ENCODE measurements around the gene SAP25. TPM values are rescaled to one million over a fixed set of nuclear protein-coding genes. Genes with fewer than 3 reads are reported as not detected.

The SAP25 gene
- total and polyA plus RNA-seq, 10 donors, result 11.0 to 75.6 (median 25.1) TPM

Small RNAs within 50 kb of the gene (small RNA-seq; reads per million reads assigned to genes)
- 0 reads per million in 4 donors for gene RN7SL416P
- 0 reads per million in 4 donors for gene SAP25

Other genes starting within 250 kb of the SAP25 start
- 100 to 1,000 TPM in 2 of 7 donors, 10 to 100 TPM in 5; 66.2 to 114 (median 70.5) TPM for gene PILRB, start 215.8 kb downstream of the SAP25 start, total RNA-seq
- 10 to 100 TPM; 56.8 to 97.5 (median 95.0) TPM for gene PILRB, start 215.8 kb downstream of the SAP25 start, polyA plus RNA-seq
- gene PILRA, start 200.4 kb downstream of the SAP25 start, total RNA-seq, result 10 to 100 TPM; 19.8 to 61.1 (median 30.9) TPM
- gene PILRA, start 200.4 kb downstream of the SAP25 start, polyA plus RNA-seq, result 10 to 100 TPM in 2 of 3 donors, 1 to 10 TPM in 1; 5.8 to 18.8 (median 11.7) TPM
- 1 to 10 TPM; 4.5 to 8.3 (median 6.3) TPM for gene ZCWPW1, start 145.2 kb downstream of the SAP25 start, total RNA-seq
- 10 to 100 TPM; 21.7 to 42.6 (median 24.3) TPM for gene ZCWPW1, start 145.2 kb downstream of the SAP25 start, polyA plus RNA-seq
- gene MEPCE, start 144.1 kb downstream of the SAP25 start, total RNA-seq, result 10 to 100 TPM; 42.3 to 82.2 (median 67.3) TPM
- gene MEPCE, start 144.1 kb downstream of the SAP25 start, polyA plus RNA-seq, result 10 to 100 TPM; 31.4 to 56.9 (median 38.0) TPM
- gene PPP1R35, start 137.4 kb downstream of the SAP25 start, total RNA-seq, result 10 to 100 TPM; 46.7 to 63.8 (median 57.7) TPM
- 100 to 1,000 TPM in 2 of 3 donors, 10 to 100 TPM in 1; 87.6 to 111 (median 111) TPM for gene PPP1R35, start 137.4 kb downstream of the SAP25 start, polyA plus RNA-seq
- 1 to 10 TPM in 5 of 7 donors, not detected in 2; 1.3 to 4.6 (median 1.9) TPM for gene SPACDR, start 109.6 kb downstream of the SAP25 start, total RNA-seq
- gene SPACDR, start 109.6 kb downstream of the SAP25 start, polyA plus RNA-seq, result 1 to 10 TPM in 2 of 3 donors, under 1 TPM in 1; 0.65 to 2.1 (median 1.2) TPM
- gene TSC22D4, start 94.7 kb downstream of the SAP25 start, total RNA-seq, result 100 to 1,000 TPM in 3 of 7 donors, 10 to 100 TPM in 4; 67.1 to 119 (median 98.8) TPM
- gene TSC22D4, start 94.7 kb downstream of the SAP25 start, polyA plus RNA-seq, result 100 to 1,000 TPM in 1 of 3 donors, 10 to 100 TPM in 2; 57.2 to 105 (median 83.9) TPM
- 1 to 10 TPM in 3 of 7 donors, under 1 TPM in 3, not detected in 1; 0.32 to 2.1 (median 1.2) TPM for gene NYAP1, start 90.0 kb downstream of the SAP25 start, total RNA-seq
- under 1 TPM; 0.07 to 0.54 (median 0.14) TPM for gene NYAP1, start 90.0 kb downstream of the SAP25 start, polyA plus RNA-seq
- 100 to 1,000 TPM in 1 of 7 donors, 10 to 100 TPM in 6; 28.2 to 110 (median 52.3) TPM for gene AGFG2, start 34.7 kb downstream of the SAP25 start, total RNA-seq
- 10 to 100 TPM; 14.2 to 57.1 (median 17.4) TPM for gene AGFG2, start 34.7 kb downstream of the SAP25 start, polyA plus RNA-seq
- 100 to 1,000 TPM; 145 to 333 (median 186) TPM for gene LRCH4, start 12.2 kb upstream of the SAP25 start, total RNA-seq
- 100 to 1,000 TPM; 151 to 310 (median 269) TPM for gene LRCH4, start 12.2 kb upstream of the SAP25 start, polyA plus RNA-seq
- 1 to 10 TPM in 4 of 7 donors, under 1 TPM in 2, not detected in 1; 0.54 to 1.5 (median 1.2) TPM for gene FBXO24, start 12.4 kb upstream of the SAP25 start, total RNA-seq
- gene FBXO24, start 12.4 kb upstream of the SAP25 start, polyA plus RNA-seq, result 1 to 10 TPM in 2 of 3 donors, under 1 TPM in 1; 0.67 to 1.6 (median 1.2) TPM
- gene PCOLCE, start 28.5 kb upstream of the SAP25 start, total RNA-seq, result 10 to 100 TPM in 6 of 7 donors, 1 to 10 TPM in 1; 7.1 to 31.4 (median 21.9) TPM
- gene PCOLCE, start 28.5 kb upstream of the SAP25 start, polyA plus RNA-seq, result 10 to 100 TPM; 29.0 to 38.7 (median 30.2) TPM
- gene MOSPD3, start 38.6 kb upstream of the SAP25 start, total RNA-seq, result 10 to 100 TPM; 13.4 to 20.4 (median 16.0) TPM
- gene MOSPD3, start 38.6 kb upstream of the SAP25 start, polyA plus RNA-seq, result 10 to 100 TPM; 11.2 to 16.8 (median 13.9) TPM
- gene TFR2, start 67.7 kb upstream of the SAP25 start, total RNA-seq, result 1 to 10 TPM; 1.9 to 6.6 (median 2.4) TPM
- 1 to 10 TPM; 1.7 to 1.9 (median 1.8) TPM for gene TFR2, start 67.7 kb upstream of the SAP25 start, polyA plus RNA-seq
- gene ACTL6B, start 82.5 kb upstream of the SAP25 start, total RNA-seq, result not detected
- not detected for gene ACTL6B, start 82.5 kb upstream of the SAP25 start, polyA plus RNA-seq
- gene GNB2, start 99.8 kb upstream of the SAP25 start, total RNA-seq, result 100 to 1,000 TPM; 207 to 342 (median 270) TPM
- 100 to 1,000 TPM; 104 to 195 (median 121) TPM for gene GNB2, start 99.8 kb upstream of the SAP25 start, polyA plus RNA-seq
- 100 to 1,000 TPM in 1 of 7 donors, 10 to 100 TPM in 6; 35.3 to 102 (median 71.5) TPM for gene GIGYF1, start 120.3 kb upstream of the SAP25 start, total RNA-seq
- gene GIGYF1, start 120.3 kb upstream of the SAP25 start, polyA plus RNA-seq, result 10 to 100 TPM; 15.4 to 56.2 (median 36.0) TPM
- 10 to 100 TPM; 14.9 to 22.8 (median 17.2) TPM for gene POP7, start 132.2 kb upstream of the SAP25 start, total RNA-seq
- 10 to 100 TPM; 30.6 to 39.1 (median 38.2) TPM for gene POP7, start 132.2 kb upstream of the SAP25 start, polyA plus RNA-seq
- gene EPO, start 146.6 kb upstream of the SAP25 start, total RNA-seq, result under 1 TPM in 1 of 7 donors, not detected in 6; 0.42 TPM
- gene EPO, start 146.6 kb upstream of the SAP25 start, polyA plus RNA-seq, result under 1 TPM; 0.06 to 0.26 (median 0.13) TPM
- gene ZAN, start 159.7 kb upstream of the SAP25 start, total RNA-seq, result not detected
- gene ZAN, start 159.7 kb upstream of the SAP25 start, polyA plus RNA-seq, result under 1 TPM in 1 of 3 donors, not detected in 2; under 0.01 TPM